ENCODE results near the gene OR4D9.
"Not testable (repeated sequence)": the region's sequence is repeated elsewhere in the genome, so short reads cannot be mapped to it uniquely, and the experiment has no call there.

OR4D9 gene

GRCh38 chr11:59528711-59529110 lies 17.4 kb downstream of the OR4D9 start:
- Histone ChIP-seq H3K9ac (ENCODE audit: low read length) (no peak overlapping the region), H3K9me3 (ENCODE audit: control insufficient read depth, low read length) (no peaks in the 10 kb centered on the region), H3K36me3 (ENCODE audit: control insufficient read depth, insufficient read depth, low read length) (no peaks in the 10 kb centered on the region), H3K27me3 (ENCODE audit: control insufficient read depth, insufficient read depth, low read length) (peaks cover 3% of the 10 kb centered on the region), H3K4me1 (ENCODE audit: control insufficient read depth, insufficient read depth, low read length) (no peaks in the 10 kb centered on the region), H3K4me3 (ENCODE audit: low read length) (no peak overlapping the region)

DNA sequence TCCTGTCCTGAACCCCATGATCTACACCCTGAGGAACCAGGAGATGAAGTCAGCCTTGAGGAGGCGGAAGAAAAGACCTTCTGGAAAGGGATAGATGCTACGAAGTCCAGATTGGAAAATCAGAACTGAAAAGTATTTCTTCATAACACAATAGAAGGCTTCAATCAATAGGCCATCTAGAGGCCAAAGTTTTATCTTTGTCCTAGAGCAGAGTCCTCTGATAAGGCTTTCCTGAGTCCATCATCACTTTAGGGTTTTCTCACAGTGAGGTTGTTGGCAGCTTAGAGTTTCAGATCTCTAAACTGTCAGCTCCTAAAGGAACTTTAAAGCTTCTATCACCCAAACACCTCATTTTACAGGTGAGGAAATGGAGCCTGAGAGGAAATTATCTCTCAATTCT lies 21.3 kb downstream of the OR4D9 start:
- H3K9ac ChIP-seq (ENCODE audit: low read length): no peak overlapping the region
- no peaks in the 10 kb centered on the region for H3K36me3 ChIP-seq (ENCODE audit: control insufficient read depth, insufficient read depth, low read length)
- no peaks in the 10 kb centered on the region for H3K27me3 ChIP-seq (ENCODE audit: control insufficient read depth, insufficient read depth, low read length)
- no peak overlapping the region for H3K4me3 ChIP-seq (ENCODE audit: low read length)
- no peaks in the 10 kb centered on the region for H3K4me1 ChIP-seq (ENCODE audit: control insufficient read depth, insufficient read depth, low read length)
- no peaks in the 10 kb centered on the region for H3K9me3 ChIP-seq (ENCODE audit: control insufficient read depth, low read length)

- H3K9ac ChIP-seq (ENCODE audit: low read length): no peak overlapping the region
- no peaks in the 10 kb centered on the region for H3K36me3 ChIP-seq (ENCODE audit: control insufficient read depth, insufficient read depth, low read length)
- H3K4me1 ChIP-seq (ENCODE audit: control insufficient read depth, insufficient read depth, low read length): peaks cover 3% of the 10 kb centered on the region
- no peaks in the 10 kb centered on the region for H3K9me3 ChIP-seq (ENCODE audit: control insufficient read depth, low read length)
- H3K27me3 ChIP-seq (ENCODE audit: control insufficient read depth, insufficient read depth, low read length): no peaks in the 10 kb centered on the region
- H3K4me3 ChIP-seq (ENCODE audit: low read length): no peak overlapping the region
Observed at GRCh38 chr11:59534676-59535075, 23.3 kb downstream of the OR4D9 start.

- Histone ChIP-seq H3K4me1 (ENCODE audit: control insufficient read depth, insufficient read depth, low read length) (peaks cover 3% of the 10 kb centered on the region), H3K9me3 (ENCODE audit: control insufficient read depth, low read length) (no peaks in the 10 kb centered on the region)
Observed at GRCh38 chr11:59542142-59542810, 30.9 kb downstream of the OR4D9 start.

DNA sequence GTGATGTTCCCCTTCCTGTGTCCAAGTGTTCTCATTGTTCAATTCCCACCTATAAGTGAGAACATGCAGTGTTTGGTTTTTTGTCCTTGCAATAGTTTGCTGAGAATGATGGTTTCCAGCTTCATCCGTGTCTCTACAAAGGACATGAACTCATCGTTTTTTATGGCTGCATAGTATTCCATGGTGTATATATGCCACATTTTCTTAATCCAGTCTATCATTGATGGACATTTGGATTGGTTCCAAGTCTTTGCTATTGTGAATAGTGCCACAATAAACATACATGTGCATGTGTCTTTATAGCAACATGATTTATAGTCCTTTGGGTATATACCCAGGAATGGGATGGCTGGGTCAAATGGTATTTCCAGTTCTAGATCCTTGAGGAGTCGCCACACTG lies 32.4 kb downstream of the OR4D9 start:
- H3K36me3 ChIP-seq (ENCODE audit: control insufficient read depth, insufficient read depth, low read length); H3K9ac ChIP-seq (ENCODE audit: low read length); H3K4me3 ChIP-seq (ENCODE audit: low read length); H3K9me3 ChIP-seq (ENCODE audit: control insufficient read depth, low read length); H3K27me3 ChIP-seq (ENCODE audit: control insufficient read depth, insufficient read depth, low read length); H3K4me1 ChIP-seq (ENCODE audit: control insufficient read depth, insufficient read depth, low read length): not testable (repeated sequence)

More at GRCh38 chr11:59542142-59542810, 30.9 kb downstream of the OR4D9 start:
- Histone ChIP-seq H3K36me3 (ENCODE audit: control insufficient read depth, insufficient read depth, low read length) (no peaks in the 10 kb centered on the region), H3K9ac (ENCODE audit: low read length) (no peak overlapping the region), H3K27me3 (ENCODE audit: control insufficient read depth, insufficient read depth, low read length) (no peaks in the 10 kb centered on the region), H3K4me3 (ENCODE audit: low read length) (no peak overlapping the region)

GRCh38 chr11:59544869-59545178 lies 33.5 kb downstream of the OR4D9 start:
- no peaks in the 10 kb centered on the region for H3K36me3 ChIP-seq (ENCODE audit: control insufficient read depth, insufficient read depth, low read length)

GRCh38 chr11:59545179-59546020 lies 34.1 kb downstream of the OR4D9 start:
- no peaks in the 10 kb centered on the region for H3K36me3 ChIP-seq (ENCODE audit: control insufficient read depth, insufficient read depth, low read length)
- no peak overlapping the region for H3K9ac ChIP-seq (ENCODE audit: low read length)
- H3K9me3 ChIP-seq (ENCODE audit: control insufficient read depth, low read length): no peaks in the 10 kb centered on the region
- H3K4me3 ChIP-seq (ENCODE audit: low read length): no peak overlapping the region
- H3K27me3 ChIP-seq (ENCODE audit: control insufficient read depth, insufficient read depth, low read length): no peaks in the 10 kb centered on the region
- H3K4me1 ChIP-seq (ENCODE audit: control insufficient read depth, insufficient read depth, low read length): peaks cover 3% of the 10 kb centered on the region

More at GRCh38 chr11:59544869-59545178, 33.5 kb downstream of the OR4D9 start:
- Histone ChIP-seq H3K27me3 (ENCODE audit: control insufficient read depth, insufficient read depth, low read length) (no peaks in the 10 kb centered on the region), H3K4me3 (ENCODE audit: low read length) (no peak overlapping the region), H3K4me1 (ENCODE audit: control insufficient read depth, insufficient read depth, low read length) (peaks cover 3% of the 10 kb centered on the region), H3K9me3 (ENCODE audit: control insufficient read depth, low read length) (no peaks in the 10 kb centered on the region), H3K9ac (ENCODE audit: low read length) (no peak overlapping the region)

GRCh38 chr11:59547605-59548308 lies 36.4 kb downstream of the OR4D9 start:
- H3K9me3 ChIP-seq (ENCODE audit: control insufficient read depth, low read length); H3K36me3 ChIP-seq (ENCODE audit: control insufficient read depth, insufficient read depth, low read length); H3K9ac ChIP-seq (ENCODE audit: low read length); H3K4me3 ChIP-seq (ENCODE audit: low read length); H3K27me3 ChIP-seq (ENCODE audit: control insufficient read depth, insufficient read depth, low read length): not testable (repeated sequence)
- peaks cover 12% of the 10 kb centered on the region for H3K4me1 ChIP-seq (ENCODE audit: control insufficient read depth, insufficient read depth, low read length)

DNA sequence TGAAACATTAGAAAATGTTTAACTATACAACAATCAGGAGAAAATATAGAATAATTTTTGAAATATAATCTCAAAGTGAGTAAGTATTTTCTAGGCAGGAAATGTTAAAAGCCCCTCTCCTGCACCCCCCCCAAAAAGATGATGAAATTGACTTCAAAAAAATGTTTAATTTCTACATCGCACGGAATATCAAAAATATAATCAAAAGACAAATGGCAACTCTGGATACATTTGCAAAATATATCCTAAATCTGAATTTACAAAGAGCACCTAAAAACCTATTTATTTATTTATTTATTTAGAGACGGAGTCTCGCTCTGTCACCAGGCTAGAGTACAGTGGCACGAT lies 36.9 kb downstream of the OR4D9 start:
- H3K27me3 ChIP-seq (ENCODE audit: control insufficient read depth, insufficient read depth, low read length): no peaks in the 10 kb centered on the region
- no peaks in the 10 kb centered on the region for H3K36me3 ChIP-seq (ENCODE audit: control insufficient read depth, insufficient read depth, low read length)

GRCh38 chr11:59550368-59550841 lies 39.1 kb downstream of the OR4D9 start:
- Histone ChIP-seq H3K4me3 (ENCODE audit: low read length) (peak overlapping the region; percentile 34), H3K36me3 (ENCODE audit: control insufficient read depth, insufficient read depth, low read length) (no peaks in the 10 kb centered on the region), H3K27me3 (ENCODE audit: control insufficient read depth, insufficient read depth, low read length) (no peaks in the 10 kb centered on the region), H3K9ac (ENCODE audit: low read length) (peak overlapping the region; percentile 42), H3K4me1 (ENCODE audit: control insufficient read depth, insufficient read depth, low read length) (peaks cover 12% of the 10 kb centered on the region), H3K9me3 (ENCODE audit: control insufficient read depth, low read length) (no peaks in the 10 kb centered on the region)

More for the DNA sequence above, 36.9 kb downstream of the OR4D9 start:
- Histone ChIP-seq H3K9me3 (ENCODE audit: control insufficient read depth, low read length) (no peaks in the 10 kb centered on the region), H3K4me3 (ENCODE audit: low read length) (no peak overlapping the region), H3K4me1 (ENCODE audit: control insufficient read depth, insufficient read depth, low read length) (peaks cover 12% of the 10 kb centered on the region), H3K9ac (ENCODE audit: low read length) (no peak overlapping the region)

DNA sequence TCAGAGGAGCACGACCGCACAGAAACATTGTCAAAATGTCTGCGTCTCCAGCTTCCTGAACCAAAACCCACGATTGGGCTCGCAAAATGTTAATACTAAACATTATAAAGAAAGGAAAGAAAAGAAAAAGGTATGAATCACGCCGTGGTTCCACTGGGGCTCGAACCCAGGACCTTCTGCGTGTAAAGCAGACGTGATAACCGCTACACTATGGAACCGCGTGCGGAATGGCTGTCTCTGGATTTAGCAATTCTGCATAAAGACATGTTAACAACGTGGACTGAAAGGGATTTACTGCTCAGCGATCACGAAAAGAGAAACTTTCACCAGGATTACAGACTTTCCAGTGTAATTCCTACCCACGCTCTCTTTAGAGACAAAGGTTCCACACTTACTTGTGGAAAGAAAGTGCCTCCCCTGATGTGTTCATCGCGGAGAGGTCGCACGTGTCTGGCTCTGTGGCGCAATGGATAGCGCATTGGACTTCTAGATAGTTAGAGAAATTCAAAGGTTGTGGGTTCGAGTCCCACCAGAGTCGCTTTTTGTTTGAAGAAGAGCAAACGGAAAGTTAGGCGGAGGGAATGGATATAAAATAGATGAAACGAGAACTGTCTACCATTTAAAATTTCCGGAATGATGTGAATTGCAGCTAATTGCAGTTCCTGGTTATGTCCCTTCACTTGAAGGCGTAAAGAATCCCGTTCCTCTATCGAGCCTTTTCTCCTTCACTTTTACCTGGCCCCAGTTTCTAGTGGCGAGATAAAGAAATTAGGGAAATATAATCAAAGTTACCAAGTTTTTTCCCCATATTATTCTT lies 39.7 kb downstream of the OR4D9 start:
- Histone ChIP-seq H3K9ac (ENCODE audit: low read length) (peak overlapping the region; percentile 42), H3K36me3 (ENCODE audit: control insufficient read depth, insufficient read depth, low read length) (no peaks in the 10 kb centered on the region), H3K4me1 (ENCODE audit: control insufficient read depth, insufficient read depth, low read length) (peaks cover 12% of the 10 kb centered on the region), H3K27me3 (ENCODE audit: control insufficient read depth, insufficient read depth, low read length) (no peaks in the 10 kb centered on the region), H3K4me3 (ENCODE audit: low read length) (peak overlapping the region; percentile 34), H3K9me3 (ENCODE audit: control insufficient read depth, low read length) (no peaks in the 10 kb centered on the region)
